ENCODE data around the gene DAGLA. TPM values are rescaled to one million over a fixed set of nuclear protein-coding genes. Genes with fewer than 3 reads are reported as not detected.
A peak's percentile ranks its signal among the peaks of the same experiment; 100 is the strongest.

Gene DAGLA
- total RNA-seq, 1 donor from 2014 or later = 6.0 TPM

GRCh38 chr11:61747192-61747966 lies 67.2 kb downstream of the DAGLA start:
- Histone ChIP-seq H3K4me1 (no peaks in the 10 kb centered on the region), H3K9me3 (no peaks in the 10 kb centered on the region), H3K4me3 (no peak overlapping the region), H3K27me3 (no peaks in the 10 kb centered on the region), H3K27ac (no peak overlapping the region), H3K36me3 (no peaks in the 10 kb centered on the region)
- peak; percentile 85 for TF ChIP-seq CTCF (IDR thresholded peaks at IDR 0.05)
- DNase-seq (peak; percentile 88), ATAC-seq (peak; percentile 90)
- intact Hi-C loops (cut with DNase I) = no loop called here

GRCh38 chr11:61747967-61748285 lies 67.7 kb downstream of the DAGLA start:
- ATAC-seq (no peak), DNase-seq (no peak)
- H3K9me3 ChIP-seq = no peaks in the 10 kb centered on the region
- no peaks in the 10 kb centered on the region for H3K36me3 ChIP-seq
- TF ChIP-seq CTCF (IDR thresholded peaks at IDR 0.05) = no peak
- H3K27me3 ChIP-seq = no peaks in the 10 kb centered on the region
- H3K27ac ChIP-seq = no peak overlapping the region
- intact Hi-C loops (cut with DNase I) = no loop called here
- no peak overlapping the region for H3K4me3 ChIP-seq
- H3K4me1 ChIP-seq = peaks cover 4% of the 10 kb centered on the region

GRCh38 chr11:61749591-61750217 lies 69.5 kb downstream of the DAGLA start:
- H3K36me3 ChIP-seq = no peaks in the 10 kb centered on the region
- TF ChIP-seq CTCF (IDR thresholded peaks at IDR 0.05) = no peak
- intact Hi-C loops (cut with DNase I) = no loop called here
- no peak for ATAC-seq
- no peak overlapping the region for H3K4me3 ChIP-seq
- no peaks in the 10 kb centered on the region for H3K27me3 ChIP-seq
- DNase-seq = no peak
- H3K27ac ChIP-seq = no peak overlapping the region
- H3K4me1 ChIP-seq = peaks cover 4% of the 10 kb centered on the region
- H3K9me3 ChIP-seq = no peaks in the 10 kb centered on the region

- intact Hi-C loops (cut with DNase I) = no loop called here
- no peak for TF ChIP-seq CTCF (IDR thresholded peaks at IDR 0.05)
- Histone ChIP-seq H3K27ac (no peak overlapping the region), H3K9me3 (no peaks in the 10 kb centered on the region), H3K27me3 (no peaks in the 10 kb centered on the region), H3K36me3 (no peaks in the 10 kb centered on the region), H3K4me3 (no peak overlapping the region), H3K4me1 (peaks cover 4% of the 10 kb centered on the region)
- ATAC-seq = no peak
- no peak for DNase-seq
Measured at GRCh38 chr11:61750631-61751273, 70.6 kb downstream of the DAGLA start.

- H3K4me3 ChIP-seq = no peak overlapping the region
- no peak for ATAC-seq
- H3K36me3 ChIP-seq = no peaks in the 10 kb centered on the region
- peaks cover 4% of the 10 kb centered on the region for H3K4me1 ChIP-seq
- H3K27me3 ChIP-seq = no peaks in the 10 kb centered on the region
- H3K27ac ChIP-seq = no peak overlapping the region
- DNase-seq = no peak
- intact Hi-C loops (cut with DNase I) = no loop called here
- no peaks in the 10 kb centered on the region for H3K9me3 ChIP-seq
- no peak for TF ChIP-seq CTCF (IDR thresholded peaks at IDR 0.05)
Measured at GRCh38 chr11:61751384-61751783, 71.2 kb downstream of the DAGLA start.

Data from upper lobe of right lung (tissue), 1 donor.